Mucosa of descending colon (tissue), 3 donors: Measurements from ENCODE around the gene PLD1. TPM values are rescaled to one million over a fixed set of nuclear protein-coding genes. Genes with fewer than 3 reads are reported as not detected.

Experiments used
- ATAC-seq: fragments of 200-7000 bp; cut with Tn5 transposase; one replicate; pipeline ENCODE4 v1.9.1; 2020; ENCODE audit warnings: mild to moderate bottlenecking, moderate library complexity
- DNase-seq, 3 donors: peaks; one replicate each; pipeline ENCODE4 v3.0.0-alpha.2; 2020
- H3K36me3 ChIP-seq: fragments of 200-600 bp; one replicate; pipeline ENCODE4 v1.8.0; 2021; ENCODE audit warnings: low read depth, mild to moderate bottlenecking
- H3K4me1 ChIP-seq: fragments of 200-600 bp; one replicate; pipeline ENCODE4 v1.8.0; 2021; ENCODE audit warnings: low read depth, mild to moderate bottlenecking
- H3K4me3 ChIP-seq: fragments of 200-600 bp; one replicate; pipeline ENCODE4 v1.8.0; 2021; ENCODE audit warnings: mild to moderate bottlenecking
- H3K9me3 ChIP-seq: fragments of 200-600 bp; one replicate; pipeline ENCODE4 v1.8.0; 2021; ENCODE audit warnings: mild to moderate bottlenecking
- intact Hi-C, 2 donors: fragments of 100-400 bp; cut with DNase I in 1 of 2; cut with micrococcal nuclease in 1 of 2; formaldehyde crosslinking; loops; one replicate each; pipeline versions ENCODE4 v1.11.0 to v1.11.1; 2022; cut with DNase I, micrococcal nuclease
- total RNA-seq, 3 donors: library from RNA; stranded (reverse); fragmentation: NEBNext Ultra II Directional in 2 of 3; extraction: Animal tissue kit (Norgen Biotek cat#: 25700) in 2 of 3; gene quantifications; one replicate each; pipeline versions ENCODE4 v1.2.1 to v1.2.4, GENCODE V29; 2021 to 2023
- TF ChIP-seq, protein P1 (sequence below): fragments of 200-600 bp; IDR thresholded peaks from one replicate; pipeline ENCODE4 v1.8.0; 2022; ENCODE audit warnings: antibody characterized with exemption, mild to moderate bottlenecking
- donor health status: DM: no; HTN: no; CAD: no; lungs with moderate emphysema.
- donor health status: DM: no; HTN: no; CAD: no.
- donor health status: DM: no; HTN: yes; CAD: no.

PLD1 gene
- total RNA-seq, 3 donors from 2014 or later, result 46.6 to 105 (median 65.1) TPM

DNA sequence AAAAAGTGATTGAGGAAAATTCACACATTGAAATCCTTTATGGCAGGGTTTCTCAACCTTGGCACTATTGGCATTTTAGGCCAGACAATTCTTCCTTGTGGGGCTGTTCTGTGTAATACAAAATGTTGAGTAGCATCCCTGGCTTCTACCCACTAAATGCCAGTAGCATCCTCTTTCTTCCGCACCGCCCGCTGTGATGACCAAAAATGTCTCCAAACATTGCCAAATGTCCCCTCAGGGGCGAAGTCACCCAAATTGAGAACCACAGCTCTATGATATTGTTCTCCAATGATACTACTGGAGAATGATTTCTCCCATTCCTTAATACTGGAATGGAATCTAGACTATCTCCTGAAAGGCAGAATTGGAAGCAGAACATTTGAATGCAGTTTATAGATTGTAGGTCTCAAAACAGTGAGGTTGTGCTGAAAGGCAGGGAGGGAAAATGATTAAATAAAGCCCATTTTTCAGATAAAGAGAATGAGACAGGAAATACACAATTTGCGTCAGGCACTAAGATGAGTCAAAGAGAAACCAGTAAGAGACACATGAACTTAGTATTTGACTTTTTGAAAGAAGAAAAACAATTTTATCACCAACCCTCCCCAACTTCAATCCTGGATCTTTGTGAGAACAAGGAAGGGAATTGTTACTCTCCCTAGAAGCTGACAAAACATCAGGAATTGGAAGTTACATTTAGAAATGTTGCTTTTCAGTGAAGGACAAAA, 248.5 kb downstream of the PLD1 start:
- Histone ChIP-seq H3K9me3 (no peaks in the 10 kb centered on the region), H3K36me3 (no peaks in the 10 kb centered on the region), H3K4me1 (no peaks in the 10 kb centered on the region), H3K4me3 (no peak overlapping the region)
- DNase-seq (no peak), ATAC-seq (no peak)
- intact Hi-C loops, result loop anchor here (10.0 kb wide), 2 partner anchors 377 to 517 kb away; no protein-coding TSS in a partner anchor
- TF ChIP-seq, protein P1, sequence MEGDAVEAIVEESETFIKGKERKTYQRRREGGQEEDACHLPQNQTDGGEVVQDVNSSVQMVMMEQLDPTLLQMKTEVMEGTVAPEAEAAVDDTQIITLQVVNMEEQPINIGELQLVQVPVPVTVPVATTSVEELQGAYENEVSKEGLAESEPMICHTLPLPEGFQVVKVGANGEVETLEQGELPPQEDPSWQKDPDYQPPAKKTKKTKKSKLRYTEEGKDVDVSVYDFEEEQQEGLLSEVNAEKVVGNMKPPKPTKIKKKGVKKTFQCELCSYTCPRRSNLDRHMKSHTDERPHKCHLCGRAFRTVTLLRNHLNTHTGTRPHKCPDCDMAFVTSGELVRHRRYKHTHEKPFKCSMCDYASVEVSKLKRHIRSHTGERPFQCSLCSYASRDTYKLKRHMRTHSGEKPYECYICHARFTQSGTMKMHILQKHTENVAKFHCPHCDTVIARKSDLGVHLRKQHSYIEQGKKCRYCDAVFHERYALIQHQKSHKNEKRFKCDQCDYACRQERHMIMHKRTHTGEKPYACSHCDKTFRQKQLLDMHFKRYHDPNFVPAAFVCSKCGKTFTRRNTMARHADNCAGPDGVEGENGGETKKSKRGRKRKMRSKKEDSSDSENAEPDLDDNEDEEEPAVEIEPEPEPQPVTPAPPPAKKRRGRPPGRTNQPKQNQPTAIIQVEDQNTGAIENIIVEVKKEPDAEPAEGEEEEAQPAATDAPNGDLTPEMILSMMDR, result no peak

DNA sequence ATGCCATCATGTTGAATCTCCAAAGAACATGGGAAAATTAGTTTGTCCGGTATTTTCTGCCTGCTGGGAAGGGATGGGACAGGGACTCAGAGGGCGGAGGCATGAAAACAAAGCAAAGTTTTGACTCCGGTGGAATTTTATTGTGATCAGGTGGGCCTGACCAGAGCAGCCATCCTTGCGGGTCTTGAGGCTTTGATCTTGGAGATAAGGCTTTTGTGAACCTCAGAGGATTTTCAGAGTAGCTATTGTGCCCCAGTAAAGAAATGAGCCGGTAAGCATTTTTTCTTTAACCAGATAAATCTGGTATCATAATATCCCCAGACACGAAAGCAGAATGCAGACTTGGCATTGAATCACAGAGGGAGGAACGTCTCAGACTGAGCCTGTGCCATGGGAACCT, 250.7 kb downstream of the PLD1 start:
- Histone ChIP-seq H3K36me3 (no peaks in the 10 kb centered on the region), H3K9me3 (no peaks in the 10 kb centered on the region), H3K4me1 (no peaks in the 10 kb centered on the region), H3K4me3 (no peak overlapping the region)
- TF ChIP-seq, protein P1, result no peak
- ATAC-seq (no peak), DNase-seq (no peak)
- intact Hi-C loops, result no loop called here

DNA sequence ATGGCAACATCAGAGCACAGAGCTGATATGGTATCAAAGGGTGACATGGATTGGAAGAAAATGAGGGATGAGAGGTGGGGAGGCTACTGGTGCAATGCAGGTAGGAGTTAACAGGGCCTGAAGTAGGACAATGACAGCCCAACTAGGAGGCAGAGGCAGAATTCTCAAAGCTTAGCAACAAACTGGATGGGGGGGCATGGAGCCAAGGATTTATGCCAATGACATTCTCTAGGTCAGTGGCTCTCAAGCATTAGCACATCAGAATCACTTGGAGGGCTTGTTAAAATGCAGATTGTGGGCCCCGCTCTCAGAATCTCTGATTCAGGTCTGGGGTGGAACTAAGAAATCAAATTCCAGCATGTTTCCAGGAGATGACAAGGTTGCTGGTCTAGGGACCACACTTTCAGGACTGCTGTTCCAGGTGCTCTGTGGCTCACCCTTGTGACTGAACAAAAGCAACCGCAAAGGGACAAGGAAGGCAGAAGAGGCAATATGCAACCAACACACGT, 252.0 kb downstream of the PLD1 start:
- intact Hi-C loops, result no loop called here
- H3K36me3 ChIP-seq, result no peaks in the 10 kb centered on the region

DNA sequence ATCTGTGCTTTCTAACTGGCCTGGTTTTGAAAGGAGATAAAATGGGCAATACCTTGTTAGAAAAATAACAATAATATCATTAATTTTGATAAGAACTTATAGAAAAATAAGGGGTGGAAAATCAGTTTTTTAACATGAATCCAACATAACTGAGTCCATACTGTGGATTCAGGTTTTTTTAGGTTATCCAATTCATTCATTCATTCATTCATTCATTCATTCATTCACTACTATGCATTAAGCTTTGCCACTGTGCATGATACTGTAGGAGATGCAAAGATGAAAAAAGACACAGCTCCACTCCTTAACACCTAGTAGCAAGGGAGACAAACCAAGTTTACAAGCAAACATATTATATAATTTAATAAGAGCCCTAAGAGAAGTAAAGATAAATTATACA, 253.1 kb downstream of the PLD1 start:
- TF ChIP-seq, protein P1, result no peak
- intact Hi-C loops, result no loop called here
- H3K4me1 ChIP-seq, result no peaks in the 10 kb centered on the region
- DNase-seq (no peak), ATAC-seq (no peak)
- H3K9me3 ChIP-seq, result no peaks in the 10 kb centered on the region
- H3K36me3 ChIP-seq, result no peaks in the 10 kb centered on the region
- H3K4me3 ChIP-seq, result no peak overlapping the region

More for the DNA sequence above, 252.0 kb downstream of the PLD1 start:
- no peak for DNase-seq
- no peak for ATAC-seq
- no peak overlapping the region for H3K4me3 ChIP-seq
- H3K4me1 ChIP-seq, result no peaks in the 10 kb centered on the region
- H3K9me3 ChIP-seq, result no peaks in the 10 kb centered on the region
- TF ChIP-seq, protein P1, result no peak

DNA sequence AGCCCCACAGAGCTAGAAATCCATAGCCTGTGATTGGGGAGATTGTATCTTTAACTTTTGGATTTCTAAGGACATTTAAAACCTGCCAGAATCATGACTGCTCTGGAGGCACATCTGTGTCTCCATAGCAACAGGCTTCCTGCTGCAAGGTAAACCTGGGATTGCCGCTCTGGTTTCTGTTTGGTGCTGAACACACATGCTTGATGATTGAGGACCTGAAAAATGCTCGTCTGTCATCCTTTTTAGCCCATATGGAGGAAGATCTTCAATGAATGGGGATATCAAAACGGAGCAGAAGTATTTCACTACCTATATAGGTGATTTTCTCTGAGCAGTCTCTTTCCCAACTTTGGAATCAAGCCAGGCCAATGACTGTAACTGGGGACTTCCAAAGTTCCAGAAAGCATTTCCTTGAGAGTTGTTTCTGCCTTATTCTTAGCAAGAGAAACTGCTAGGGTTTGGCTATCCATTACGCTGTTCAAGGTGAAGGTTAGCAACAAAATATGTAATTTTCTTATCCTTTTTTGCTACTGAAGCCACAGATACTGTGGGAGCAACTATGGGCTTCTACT, 253.6 kb downstream of the PLD1 start:
- Histone ChIP-seq H3K4me3 (no peak overlapping the region), H3K4me1 (no peaks in the 10 kb centered on the region), H3K36me3 (no peaks in the 10 kb centered on the region), H3K9me3 (no peaks in the 10 kb centered on the region)
- TF ChIP-seq, protein P1, result no peak
- intact Hi-C loops, result no loop called here
- DNase-seq, result no peak
- peak; percentile 41 for ATAC-seq
